SK-N-SH (cell line): ENCODE measurements around the gene SIRT3. TPM values are rescaled to one million over a fixed set of nuclear protein-coding genes. Genes with fewer than 3 reads are reported as not detected.

Experiments
- CTCF ChIA-PET: fragments of 300-600, 350-600 bp; formaldehyde crosslinking; extraction: SDS; loops from one replicate; lab custom pipeline; 2021; lab: Yijun Ruan, JAX
- POLR2A ChIA-PET: fragments of 350-600 bp; sonication (Branson Sonifier 250); formaldehyde crosslinking; extraction: SDS; loops from one replicate; lab custom pipeline; 2020; ENCODE audit warnings: antibody characterized with exemption, inconsistent platforms; lab: Yijun Ruan, JAX
- DNase-seq: peaks from one replicate; pipeline ENCODE4 v3.0.0; 2012
- H2AFZ ChIP-seq: fragments of 200-600 bp; sonication (generic); 2 replicates; pipeline ENCODE4 v1.8.1; 2016; ENCODE audit warnings: antibody characterized with exemption, mild to moderate bottlenecking, low read depth
- H3F3A ChIP-seq: fragments of 200-600 bp; sonication (generic); replicated peaks from 2 replicates; pipeline ENCODE3; 2016; ENCODE audit warnings: antibody characterized with exemption, mild to moderate bottlenecking; ENCODE audit not compliant: insufficient read depth
- H3K27ac ChIP-seq, 2 experiments: fragments of 200-500 bp in 1 of 2; fragments of 200-600 bp in 1 of 2; sonication (Bioruptor generic) in 1 of 2; sonication (generic), shearing (Covaris generic) in 1 of 2; 2 replicates each; pipeline versions ENCODE4 v1.5.1 to v1.6.1; 2014 to 2016; ENCODE audit warnings: low read depth in 2 of 2, inconsistent platforms in 1 of 2, low read length in 1 of 2, mild to moderate bottlenecking in 1 of 2, mixed read lengths in 1 of 2
- H3K27me3 ChIP-seq: fragments of 200-600 bp; sonication (generic), shearing (Covaris generic); 2 replicates; pipeline ENCODE4 v1.6.1; 2016; ENCODE audit warnings: mixed run types; ENCODE audit not compliant: insufficient read depth
- H3K36me3 ChIP-seq, 2 experiments: fragments of 200-500 bp in 1 of 2; fragments of 200-600 bp in 1 of 2; sonication (Bioruptor generic) in 1 of 2; sonication (generic) in 1 of 2; replicated peaks in 1 of 2; 2 replicates each; pipeline versions ENCODE3 to v1.5.1; 2014 to 2016; ENCODE audit warnings: low read length in 1 of 2, mild to moderate bottlenecking in 1 of 2; ENCODE audit not compliant: insufficient read depth in 2 of 2, control insufficient read depth in 1 of 2
- H3K4me1 ChIP-seq, 2 experiments: fragments of 200-500 bp in 1 of 2; fragments of 200-600 bp in 1 of 2; sonication (Bioruptor generic) in 1 of 2; sonication (generic), shearing (Covaris generic) in 1 of 2; 2 replicates each; pipeline versions ENCODE4 v1.5.1 to v1.6.1; 2014 to 2016; ENCODE audit warnings: low read depth in 1 of 2, low read length in 1 of 2, mixed run types in 1 of 2; ENCODE audit not compliant: insufficient read depth in 2 of 2, control insufficient read depth in 1 of 2
- H3K4me2 ChIP-seq: fragments of 200-600 bp; sonication (generic), shearing (Covaris generic); 2 replicates; pipeline ENCODE4 v1.6.1; 2017; ENCODE audit warnings: mixed run types
- H3K4me3 ChIP-seq, 2 experiments: fragments of 200-500 bp in 1 of 2; fragments of 200-600 bp in 1 of 2; sonication (Bioruptor generic) in 1 of 2; sonication (generic), shearing (Covaris generic) in 1 of 2; 2 replicates each; pipeline versions ENCODE4 v1.5.1 to v1.8.1; 2014 to 2016; ENCODE audit warnings: low read depth in 2 of 2, inconsistent platforms in 1 of 2, low read length in 1 of 2, mild to moderate bottlenecking in 1 of 2, mixed read lengths in 1 of 2, moderate library complexity in 1 of 2
- H3K79me2 ChIP-seq: fragments of 200-600 bp; sonication (generic); 2 replicates; pipeline ENCODE4 v1.8.1; 2017; ENCODE audit warnings: mild to moderate bottlenecking; ENCODE audit not compliant: insufficient read depth
- H3K9ac ChIP-seq: fragments of 200-600 bp; sonication (generic); 2 replicates; pipeline ENCODE4 v1.6.1; 2017; ENCODE audit warnings: mixed run types
- H3K9me2 ChIP-seq: fragments of 200-600 bp; sonication (generic); 2 replicates; pipeline ENCODE4 v1.6.1; 2017; ENCODE audit warnings: mixed run types
- H3K9me3 ChIP-seq: fragments of 200-600 bp; sonication (generic); 2 replicates; pipeline ENCODE4 v1.6.1; 2017; ENCODE audit warnings: mixed run types, mild to moderate bottlenecking, moderate library complexity
- H4K20me1 ChIP-seq: fragments of 200-600 bp; sonication (generic); 2 replicates; pipeline ENCODE4 v1.6.1; 2017; ENCODE audit warnings: mild to moderate bottlenecking, mixed run types; ENCODE audit not compliant: insufficient read depth
- FOSL2 ChIP-seq: IDR thresholded peaks from 2 replicates; pipeline ENCODE4 v1.4.0; 2012; ENCODE audit warnings: low read depth, mild to moderate bottlenecking, moderate library complexity, borderline replicate concordance
- GABPA ChIP-seq: IDR thresholded peaks from 2 replicates; pipeline ENCODE4 v1.4.0; 2012; ENCODE audit warnings: low read depth, mild to moderate bottlenecking
- GATA2 ChIP-seq: sonication (generic); formaldehyde crosslinking; IDR thresholded peaks from 2 replicates; pipeline ENCODE4 v1.5.0; 2020; ENCODE audit warnings: mild to moderate bottlenecking, missing genetic modification reagents
- JUND ChIP-seq: IDR thresholded peaks from 2 replicates; pipeline ENCODE4 v1.4.0; 2012
- MXI1 ChIP-seq: IDR thresholded peaks from 2 replicates; pipeline ENCODE4 v1.6.1; 2012; ENCODE audit warnings: mild to moderate bottlenecking, low read depth, low read length, improper control_type of control experiment
- NRF1 ChIP-seq: IDR thresholded peaks from 2 replicates; pipeline ENCODE4 v1.6.1; 2012; ENCODE audit warnings: low read depth, mild to moderate bottlenecking, low read length
- POLR2AphosphoS5 ChIP-seq: IDR thresholded peaks from 2 replicates; pipeline ENCODE4 v1.6.1; 2012; ENCODE audit warnings: low read depth, low read length
- RCOR1 ChIP-seq: fragments of 150-350 bp; IDR thresholded peaks from 2 replicates; pipeline ENCODE4 v1.6.1; 2017; ENCODE audit warnings: antibody characterized with exemption, low read length
- TAF1 ChIP-seq: IDR thresholded peaks from 2 replicates; pipeline ENCODE4 v1.6.1; 2012; ENCODE audit warnings: low read depth, mild to moderate bottlenecking, low read length, moderate library complexity, borderline replicate concordance
- YY1 ChIP-seq: IDR thresholded peaks from 2 replicates; pipeline ENCODE4 v1.4.0; 2012; ENCODE audit warnings: low read depth, mild to moderate bottlenecking
- WGBS: methylation state at CpG from one replicate; pipeline ENCODE4 v1.1.6; 2017; ENCODE audit warnings: low lambda C conversion rate; 5-methylcytosine and 5-hydroxymethylcytosine counted together
- polyA plus RNA-seq, 3 experiments: library from polyadenylated mRNA; depleted of rRNA; stranded (reverse); fragments of >200 nt; gene quantifications; 2 replicates each; pipeline ENCODE4 v1.2.3, GENCODE V29; 2012
- TF ChIP-seq, protein P1 (sequence below): IDR thresholded peaks from 2 replicates; pipeline ENCODE4; 2012
- TF ChIP-seq, protein P2 (sequence below): IDR thresholded peaks from 2 replicates; pipeline ENCODE4 v1.4.0; 2012; ENCODE audit warnings: low read depth, borderline replicate concordance
- TF ChIP-seq, protein P3 (sequence below): IDR thresholded peaks from 2 replicates; pipeline ENCODE4 v1.4.0; 2012; ENCODE audit warnings: low read depth, borderline replicate concordance

SIRT3 gene
- polyA plus RNA-seq, 1 of the 3 experiments (the other 2 are of a cell fraction), result 34.4 TPM

DNA sequence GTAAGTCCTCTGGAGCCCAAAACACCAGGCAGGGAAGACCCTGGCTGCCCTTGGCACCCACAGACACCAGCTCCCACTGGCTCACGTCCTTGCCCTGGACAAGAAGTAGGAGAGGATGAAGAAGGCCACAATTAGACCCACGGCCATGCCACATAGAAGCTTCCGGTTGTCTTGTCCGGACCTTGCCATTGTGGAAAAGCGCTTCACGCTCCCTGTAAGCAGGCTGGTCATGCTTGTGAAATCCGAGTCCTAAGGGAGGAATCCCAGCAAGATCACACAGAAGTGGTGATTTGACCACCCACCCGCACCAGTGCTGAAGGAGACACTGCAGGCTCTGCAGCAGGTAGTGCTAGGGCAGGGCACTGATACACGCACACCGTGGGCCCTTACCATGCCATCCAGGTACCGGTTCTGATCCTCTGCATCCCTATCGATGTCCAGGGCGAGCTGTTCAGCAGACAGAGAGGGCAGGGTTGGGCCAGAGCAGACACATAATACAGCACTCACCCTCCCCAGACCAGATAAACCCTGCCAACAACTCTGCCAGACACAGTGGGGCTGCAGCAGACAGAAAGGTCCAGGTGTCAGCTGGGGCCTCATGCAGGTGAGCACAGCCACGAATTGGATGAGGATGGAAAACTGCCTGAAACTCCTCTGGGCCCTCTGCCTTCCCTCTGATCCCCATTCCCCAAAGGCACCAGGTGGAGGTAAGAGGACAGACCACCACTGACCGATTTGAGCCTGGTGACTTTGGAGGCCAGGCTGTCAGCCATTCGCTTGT, 30.7 kb downstream of the SIRT3 start (continued):
- TF ChIP-seq FOSL2, result no peak
- TF ChIP-seq, protein P1, sequence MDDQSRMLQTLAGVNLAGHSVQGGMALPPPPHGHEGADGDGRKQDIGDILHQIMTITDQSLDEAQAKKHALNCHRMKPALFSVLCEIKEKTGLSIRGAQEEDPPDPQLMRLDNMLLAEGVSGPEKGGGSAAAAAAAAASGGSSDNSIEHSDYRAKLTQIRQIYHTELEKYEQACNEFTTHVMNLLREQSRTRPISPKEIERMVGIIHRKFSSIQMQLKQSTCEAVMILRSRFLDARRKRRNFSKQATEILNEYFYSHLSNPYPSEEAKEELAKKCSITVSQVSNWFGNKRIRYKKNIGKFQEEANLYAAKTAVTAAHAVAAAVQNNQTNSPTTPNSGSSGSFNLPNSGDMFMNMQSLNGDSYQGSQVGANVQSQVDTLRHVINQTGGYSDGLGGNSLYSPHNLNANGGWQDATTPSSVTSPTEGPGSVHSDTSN, result no peak
- no peak for TF ChIP-seq YY1
- no peak for TF ChIP-seq GATA2 (CRISPR knock-in tag)

DNA sequence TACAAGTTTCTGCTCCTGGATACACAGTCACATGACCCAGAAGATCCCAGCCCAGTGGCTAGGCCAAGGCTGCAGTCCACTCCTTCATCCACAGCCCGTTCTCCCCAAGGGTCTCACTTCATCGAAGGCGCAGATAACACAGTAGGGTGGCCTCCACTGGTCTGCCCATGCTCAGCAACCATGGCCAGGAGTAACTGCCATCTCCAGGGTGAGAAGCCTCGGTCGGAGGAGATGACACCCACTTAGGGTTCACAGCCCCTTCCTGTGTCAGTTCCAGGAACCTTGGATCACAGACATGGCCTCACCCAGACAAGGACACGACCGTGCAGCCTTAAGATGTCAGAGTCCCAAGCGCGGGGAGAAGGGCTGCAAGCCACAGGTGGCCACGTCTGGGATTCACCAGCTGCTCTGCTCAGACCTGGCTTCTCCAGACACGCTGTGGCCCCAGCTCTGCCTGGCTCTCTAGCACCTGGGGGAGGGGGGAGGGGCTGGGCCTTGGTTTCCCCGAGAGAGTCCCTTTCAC, 31.5 kb downstream of the SIRT3 start:
- ChIA-PET POLR2A (no interaction called here), CTCF (interaction anchor here (1.1 kb wide), 1 partner anchor 244 kb away, joined by 3 read pairs; no protein-coding TSS in a partner anchor)
- peaks cover 10 to 19% of the 10 kb centered on the region in 2 experiments; a peak in 3 of 4 replicates for H3K4me1 ChIP-seq
- H4K20me1 ChIP-seq, result peaks cover 42% of the 10 kb centered on the region
- no peaks in the 10 kb centered on the region for H3K9me2 ChIP-seq
- H3K9ac ChIP-seq, result no peak overlapping the region
- TF ChIP-seq JUND (no peak), TAF1 (no peak), POLR2AphosphoS5 (no peak), GATA2 (CRISPR knock-in tag) (no peak), NRF1 (no peak), MXI1 (no peak), GABPA (no peak), RCOR1 (no peak)
- TF ChIP-seq, protein P1, result no peak
- TF ChIP-seq, protein P2, sequence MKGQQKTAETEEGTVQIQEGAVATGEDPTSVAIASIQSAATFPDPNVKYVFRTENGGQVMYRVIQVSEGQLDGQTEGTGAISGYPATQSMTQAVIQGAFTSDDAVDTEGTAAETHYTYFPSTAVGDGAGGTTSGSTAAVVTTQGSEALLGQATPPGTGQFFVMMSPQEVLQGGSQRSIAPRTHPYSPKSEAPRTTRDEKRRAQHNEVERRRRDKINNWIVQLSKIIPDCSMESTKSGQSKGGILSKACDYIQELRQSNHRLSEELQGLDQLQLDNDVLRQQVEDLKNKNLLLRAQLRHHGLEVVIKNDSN, result no peak
- TF ChIP-seq, protein P3, sequence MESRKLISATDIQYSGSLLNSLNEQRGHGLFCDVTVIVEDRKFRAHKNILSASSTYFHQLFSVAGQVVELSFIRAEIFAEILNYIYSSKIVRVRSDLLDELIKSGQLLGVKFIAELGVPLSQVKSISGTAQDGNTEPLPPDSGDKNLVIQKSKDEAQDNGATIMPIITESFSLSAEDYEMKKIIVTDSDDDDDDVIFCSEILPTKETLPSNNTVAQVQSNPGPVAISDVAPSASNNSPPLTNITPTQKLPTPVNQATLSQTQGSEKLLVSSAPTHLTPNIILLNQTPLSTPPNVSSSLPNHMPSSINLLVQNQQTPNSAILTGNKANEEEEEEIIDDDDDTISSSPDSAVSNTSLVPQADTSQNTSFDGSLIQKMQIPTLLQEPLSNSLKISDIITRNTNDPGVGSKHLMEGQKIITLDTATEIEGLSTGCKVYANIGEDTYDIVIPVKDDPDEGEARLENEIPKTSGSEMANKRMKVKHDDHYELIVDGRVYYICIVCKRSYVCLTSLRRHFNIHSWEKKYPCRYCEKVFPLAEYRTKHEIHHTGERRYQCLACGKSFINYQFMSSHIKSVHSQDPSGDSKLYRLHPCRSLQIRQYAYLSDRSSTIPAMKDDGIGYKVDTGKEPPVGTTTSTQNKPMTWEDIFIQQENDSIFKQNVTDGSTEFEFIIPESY, result no peak
- 97% methylated on average over 10 of the region's 12 CpGs for WGBS
- no peak overlapping the region for H3K4me3 ChIP-seq
- H3K9me3 ChIP-seq, result no peaks in the 10 kb centered on the region
- DNase-seq, result no peak
- peaks cover 55% of the 10 kb centered on the region for H3K79me2 ChIP-seq
- H3K4me2 ChIP-seq, result no peak overlapping the region
- H3K36me3 ChIP-seq, result peaks cover 30 to 35% of the 10 kb centered on the region in 2 experiments
- H3F3A ChIP-seq, result peaks cover 8% of the 10 kb centered on the region
- H3K27ac ChIP-seq, result no peak overlapping the region
- H3K27me3 ChIP-seq, result no peaks in the 10 kb centered on the region
- H2AFZ ChIP-seq, result no peak overlapping the region
